ENCODE data around the gene SLC6A19. TPM values are rescaled to one million over a fixed set of nuclear protein-coding genes. Genes with fewer than 3 reads are reported as not detected.
A peak's percentile ranks its signal among the peaks of the same experiment; 100 is the strongest.

The SLC6A19 gene
- total and polyA plus RNA-seq, 2 of the 13 experiments (the other 11 are each of a cell fraction or from before 2014, with no cell fraction given) = 0.02 TPM; not detected in 1

GRCh38 chr5:1167728-1168709 is 33.4 kb upstream of the SLC6A19 start (continued):
- TF ChIP-seq MTA3 (CRISPR knock-in tag; IDR thresholded peaks at IDR 0.05) = no peak
- no peak for TF ChIP-seq TAF1 (CRISPR knock-in tag; IDR thresholded peaks at IDR 0.05)
- no peak for TF ChIP-seq ZFP36L1 (CRISPR knock-in tag; IDR thresholded peaks at IDR 0.05)
- no peak for TF ChIP-seq ZNF878 (CRISPR knock-in tag; IDR thresholded peaks at IDR 0.05)
- TF ChIP-seq EHMT2 (IDR thresholded peaks at IDR 0.05; ENCODE audit: borderline replicate concordance, low read depth, low read length) = no peak
- TF ChIP-seq NR3C1 (CRISPR knock-in tag; IDR thresholded peaks at IDR 0.05) = no peak
- 0 out of 2 replicates have a peak, but pooled peaks have one; percentile 33 for TF ChIP-seq KLF15 (CRISPR knock-in tag; IDR thresholded peaks at IDR 0.05; ENCODE audit: borderline replicate concordance)
- no peak for TF ChIP-seq DPF2 (CRISPR knock-in tag; IDR thresholded peaks at IDR 0.05; ENCODE audit: borderline replicate concordance, low read depth)
- no peak for TF ChIP-seq NBN (conservative IDR thresholded peaks at IDR 0.05)
- TF ChIP-seq ZNF772 (CRISPR knock-in tag; IDR thresholded peaks at IDR 0.05) = no peak
- TF ChIP-seq ZNF777 (CRISPR knock-in tag; IDR thresholded peaks at IDR 0.05) = no peak
- TF ChIP-seq, protein P1, sequence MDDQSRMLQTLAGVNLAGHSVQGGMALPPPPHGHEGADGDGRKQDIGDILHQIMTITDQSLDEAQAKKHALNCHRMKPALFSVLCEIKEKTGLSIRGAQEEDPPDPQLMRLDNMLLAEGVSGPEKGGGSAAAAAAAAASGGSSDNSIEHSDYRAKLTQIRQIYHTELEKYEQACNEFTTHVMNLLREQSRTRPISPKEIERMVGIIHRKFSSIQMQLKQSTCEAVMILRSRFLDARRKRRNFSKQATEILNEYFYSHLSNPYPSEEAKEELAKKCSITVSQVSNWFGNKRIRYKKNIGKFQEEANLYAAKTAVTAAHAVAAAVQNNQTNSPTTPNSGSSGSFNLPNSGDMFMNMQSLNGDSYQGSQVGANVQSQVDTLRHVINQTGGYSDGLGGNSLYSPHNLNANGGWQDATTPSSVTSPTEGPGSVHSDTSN (CRISPR knock-in tag; IDR thresholded peaks at IDR 0.05; ENCODE audit: borderline replicate concordance) = no peak
- no peak for TF ChIP-seq ZSCAN9 (CRISPR knock-in tag; IDR thresholded peaks at IDR 0.05; ENCODE audit: borderline replicate concordance)
- TF ChIP-seq, protein P2, sequence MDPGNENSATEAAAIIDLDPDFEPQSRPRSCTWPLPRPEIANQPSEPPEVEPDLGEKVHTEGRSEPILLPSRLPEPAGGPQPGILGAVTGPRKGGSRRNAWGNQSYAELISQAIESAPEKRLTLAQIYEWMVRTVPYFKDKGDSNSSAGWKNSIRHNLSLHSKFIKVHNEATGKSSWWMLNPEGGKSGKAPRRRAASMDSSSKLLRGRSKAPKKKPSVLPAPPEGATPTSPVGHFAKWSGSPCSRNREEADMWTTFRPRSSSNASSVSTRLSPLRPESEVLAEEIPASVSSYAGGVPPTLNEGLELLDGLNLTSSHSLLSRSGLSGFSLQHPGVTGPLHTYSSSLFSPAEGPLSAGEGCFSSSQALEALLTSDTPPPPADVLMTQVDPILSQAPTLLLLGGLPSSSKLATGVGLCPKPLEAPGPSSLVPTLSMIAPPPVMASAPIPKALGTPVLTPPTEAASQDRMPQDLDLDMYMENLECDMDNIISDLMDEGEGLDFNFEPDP (CRISPR knock-in tag; conservative IDR thresholded peaks at IDR 0.05) = no peak
- TF ChIP-seq ZNF782 (CRISPR knock-in tag; IDR thresholded peaks at IDR 0.05; ENCODE audit: borderline replicate concordance) = no peak
- TF ChIP-seq ZNF567 (CRISPR knock-in tag; IDR thresholded peaks at IDR 0.05; ENCODE audit: borderline replicate concordance) = 0 out of 2 replicates have a peak, but pooled peaks have one; percentile 83
- TF ChIP-seq POLR2A (IDR thresholded peaks at IDR 0.05; ENCODE audit: insufficient read depth in 1 of 2, low read depth in 2 of 2, low read length in 2 of 2) = no peak
- peak; percentile 53; the same call in 1 of the 2 replicates for TF ChIP-seq SMAD1 (CRISPR knock-in tag; IDR thresholded peaks at IDR 0.05; ENCODE audit: borderline replicate concordance, low read depth)
- no peak for TF ChIP-seq DR1 (CRISPR knock-in tag; IDR thresholded peaks at IDR 0.05)
- TF ChIP-seq KDM5A (IDR thresholded peaks at IDR 0.05; ENCODE audit: borderline replicate concordance, low read length) = no peak
- no peak for TF ChIP-seq THAP11 (CRISPR knock-in tag; IDR thresholded peaks at IDR 0.05)
- TF ChIP-seq POGZ (CRISPR knock-in tag; IDR thresholded peaks at IDR 0.05) = no peak
- TF ChIP-seq, protein P3, sequence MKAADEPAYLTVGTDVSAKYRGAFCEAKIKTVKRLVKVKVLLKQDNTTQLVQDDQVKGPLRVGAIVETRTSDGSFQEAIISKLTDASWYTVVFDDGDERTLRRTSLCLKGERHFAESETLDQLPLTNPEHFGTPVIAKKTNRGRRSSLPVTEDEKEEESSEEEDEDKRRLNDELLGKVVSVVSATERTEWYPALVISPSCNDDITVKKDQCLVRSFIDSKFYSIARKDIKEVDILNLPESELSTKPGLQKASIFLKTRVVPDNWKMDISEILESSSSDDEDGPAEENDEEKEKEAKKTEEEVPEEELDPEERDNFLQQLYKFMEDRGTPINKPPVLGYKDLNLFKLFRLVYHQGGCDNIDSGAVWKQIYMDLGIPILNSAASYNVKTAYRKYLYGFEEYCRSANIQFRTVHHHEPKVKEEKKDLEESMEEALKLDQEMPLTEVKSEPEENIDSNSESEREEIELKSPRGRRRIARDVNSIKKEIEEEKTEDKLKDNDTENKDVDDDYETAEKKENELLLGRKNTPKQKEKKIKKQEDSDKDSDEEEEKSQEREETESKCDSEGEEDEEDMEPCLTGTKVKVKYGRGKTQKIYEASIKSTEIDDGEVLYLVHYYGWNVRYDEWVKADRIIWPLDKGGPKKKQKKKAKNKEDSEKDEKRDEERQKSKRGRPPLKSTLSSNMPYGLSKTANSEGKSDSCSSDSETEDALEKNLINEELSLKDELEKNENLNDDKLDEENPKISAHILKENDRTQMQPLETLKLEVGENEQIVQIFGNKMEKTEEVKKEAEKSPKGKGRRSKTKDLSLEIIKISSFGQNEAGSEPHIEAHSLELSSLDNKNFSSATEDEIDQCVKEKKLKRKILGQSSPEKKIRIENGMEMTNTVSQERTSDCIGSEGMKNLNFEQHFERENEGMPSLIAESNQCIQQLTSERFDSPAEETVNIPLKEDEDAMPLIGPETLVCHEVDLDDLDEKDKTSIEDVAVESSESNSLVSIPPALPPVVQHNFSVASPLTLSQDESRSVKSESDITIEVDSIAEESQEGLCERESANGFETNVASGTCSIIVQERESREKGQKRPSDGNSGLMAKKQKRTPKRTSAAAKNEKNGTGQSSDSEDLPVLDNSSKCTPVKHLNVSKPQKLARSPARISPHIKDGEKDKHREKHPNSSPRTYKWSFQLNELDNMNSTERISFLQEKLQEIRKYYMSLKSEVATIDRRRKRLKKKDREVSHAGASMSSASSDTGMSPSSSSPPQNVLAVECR (CRISPR knock-in tag; IDR thresholded peaks at IDR 0.05; ENCODE audit: borderline replicate concordance) = peak; percentile 36; the same call in 1 of the 2 replicates
- no peak for TF ChIP-seq TARDBP (CRISPR knock-in tag; IDR thresholded peaks at IDR 0.05)

Data from HepG2 (cell line).